K562 (cell line): Measurements from ENCODE around the gene ALDOC. TPM values are rescaled to one million over a fixed set of nuclear protein-coding genes. Genes with fewer than 3 reads are reported as not detected.

ENCODE experiments used
- BCL6 ChIP-seq: fragments of 250-450 bp; sonication (Bioruptor Pico); IDR thresholded peaks from 2 replicates; pipeline ENCODE4 v1.4.0; 2020
- ELF2 ChIP-seq: fragments of 250-450 bp; sonication (Bioruptor Pico); IDR thresholded peaks from 2 replicates; pipeline ENCODE4 v1.5.0; 2021; ENCODE audit warnings: mild to moderate bottlenecking
- EP300 ChIP-seq: IDR thresholded peaks from 2 replicates; pipeline ENCODE4 v1.6.1; 2012; ENCODE audit warnings: low read length, improper control_type of control experiment
- FIP1L1 ChIP-seq: fragments of 200-400 bp; formaldehyde crosslinking; IDR thresholded peaks from 2 replicates; pipeline ENCODE4 v1.6.1; 2018; ENCODE audit warnings: mild to moderate bottlenecking, low read depth, low read length; ENCODE audit not compliant: poor library complexity, severe bottlenecking
- FOXA1 ChIP-seq: fragments of 450-650 bp; IDR thresholded peaks from 2 replicates; pipeline ENCODE4 v1.6.1; 2016; ENCODE audit warnings: mild to moderate bottlenecking, borderline replicate concordance
- FOXP1 ChIP-seq: sonication (generic); formaldehyde crosslinking; IDR thresholded peaks from 2 replicates; pipeline ENCODE4 v1.8.0; 2022; ENCODE audit warnings: mild to moderate bottlenecking, missing genetic modification reagents
- HMBOX1 ChIP-seq: sonication (generic); IDR thresholded peaks from 2 replicates; pipeline ENCODE4 v1.6.1; 2016
- KLF6 ChIP-seq: fragments of 250-450 bp; sonication (Bioruptor Pico); IDR thresholded peaks from 2 replicates; pipeline ENCODE4 v1.4.0; 2020; ENCODE audit warnings: mild to moderate bottlenecking, moderate library complexity, borderline replicate concordance
- MXD1 ChIP-seq: fragments of 250-450 bp; sonication (Bioruptor Pico); IDR thresholded peaks from 2 replicates; pipeline ENCODE4 v1.8.0; 2021; ENCODE audit warnings: borderline replicate concordance, mild to moderate bottlenecking, moderate library complexity; ENCODE audit not compliant: poor library complexity, severe bottlenecking
- NUFIP1 ChIP-seq: fragments of 450-650 bp; IDR thresholded peaks from 2 replicates; pipeline ENCODE4 v1.6.1; 2018; ENCODE audit not compliant: partially characterized antibody
- RCOR1 ChIP-seq, 2 experiments: IDR thresholded peaks; 2 replicates each; pipeline ENCODE4 v1.6.1; 2012; ENCODE audit warnings: low read depth in 2 of 2, low read length in 2 of 2, borderline replicate concordance in 1 of 2, improper control_type of control experiment in 1 of 2
- SIN3B ChIP-seq: fragments of 450-650 bp; IDR thresholded peaks from 2 replicates; pipeline ENCODE4 v1.6.1; 2017; ENCODE audit warnings: low read depth, mild to moderate bottlenecking, moderate library complexity
- SRSF9 ChIP-seq: fragments of 200-400 bp; formaldehyde crosslinking; IDR thresholded peaks from 2 replicates; pipeline ENCODE4 v1.6.1; 2017; ENCODE audit warnings: low read depth, low read length, borderline replicate concordance
- STAT5B ChIP-seq: fragments of 250-450 bp; sonication (Bioruptor Pico); IDR thresholded peaks from 2 replicates; pipeline ENCODE4 v1.8.0; 2021; ENCODE audit warnings: mild to moderate bottlenecking, inconsistent platforms
- TRIM28 ChIP-seq: fragments of 450-650 bp; IDR thresholded peaks from 2 replicates; pipeline ENCODE4 v1.6.1; 2017
- ZNF695 ChIP-seq: fragments of 450-650 bp; formaldehyde crosslinking; IDR thresholded peaks from 2 replicates; pipeline ENCODE4 v1.4.0; 2020; ENCODE audit warnings: mild to moderate bottlenecking, moderate library complexity
- ZNF778 ChIP-seq: fragments of 450-650 bp; formaldehyde crosslinking; IDR thresholded peaks from 2 replicates; pipeline ENCODE4 v1.4.0; 2020; ENCODE audit warnings: mild to moderate bottlenecking, moderate library complexity
- polyA plus RNA-seq, 8 experiments: library from polyadenylated mRNA; depleted of rRNA in 4 of 8; stranded (reverse) in 5 of 8; unstranded in 3 of 8; fragments of >200 nt; fragmentation: Nextera tagmentation in 2 of 8; fragmentation: Illumina TruSeq in 1 of 8; extraction: Ambion mirVana in 2 of 8; extraction: Trizol in 1 of 8; gene quantifications; 2 replicates each; pipeline versions ENCODE4 v1.2.1 to v1.2.3, GENCODE V29; 2011 to 2014; ENCODE audit warnings: inconsistent platforms in 1 of 8, missing spikeins in 1 of 8
- total RNA-seq, 7 experiments: library from RNA; depleted of rRNA in 6 of 7; stranded (reverse); fragments of >200 nt in 6 of 7; fragmentation: Illumina TruSeq in 2 of 7; extraction: Trizol in 2 of 7; gene quantifications; 2 replicates each; pipeline versions ENCODE4 v1.2.1 to v1.2.3, GENCODE V29; 2011 to 2021; ENCODE audit warnings: low replicate concordance in 1 of 7
- TF ChIP-seq, protein P1 (sequence below), 3 experiments: fragments of 200-800 bp in 1 of 3; fragments of 250-450 bp in 1 of 3; fragments of 450-650 bp in 1 of 3; sonication (Bioruptor Pico) in 1 of 3; sonication (Bioruptor generic) in 1 of 3; formaldehyde crosslinking in 1 of 3; IDR thresholded peaks; 2 replicates each; pipeline versions ENCODE4 v1.6.1 to v1.8.0; 2016 to 2022; ENCODE audit warnings: mild to moderate bottlenecking in 2 of 3, missing genetic modification characterization in 2 of 3, missing compliant biosample characterization in 1 of 3, moderate library complexity in 1 of 3
- TF ChIP-seq, protein P2 (sequence below), 2 experiments: IDR thresholded peaks in 1 of 2; conservative IDR thresholded peaks in 1 of 2; 2 replicates each; pipeline ENCODE4 v1.6.1; 2016; ENCODE audit warnings: low read depth in 2 of 2, mild to moderate bottlenecking in 1 of 2, missing compliant biosample characterization in 1 of 2, missing genetic modification characterization in 1 of 2, moderate library complexity in 1 of 2

ALDOC gene
- total and polyA plus RNA-seq, 9 of the 15 experiments (the other 6 are each of a cell fraction or from before 2014, with no cell fraction given), result 43.2 to 263 (median 99.2) TPM

GRCh38 chr17:28571361-28572122 lies 5.2 kb downstream of the ALDOC start, which contains the start of gene PIGS (continued):
- no peak for TF ChIP-seq MXD1 (CRISPR knock-in tag)
- TF ChIP-seq SIN3B, result no peak
- TF ChIP-seq, protein P1, sequence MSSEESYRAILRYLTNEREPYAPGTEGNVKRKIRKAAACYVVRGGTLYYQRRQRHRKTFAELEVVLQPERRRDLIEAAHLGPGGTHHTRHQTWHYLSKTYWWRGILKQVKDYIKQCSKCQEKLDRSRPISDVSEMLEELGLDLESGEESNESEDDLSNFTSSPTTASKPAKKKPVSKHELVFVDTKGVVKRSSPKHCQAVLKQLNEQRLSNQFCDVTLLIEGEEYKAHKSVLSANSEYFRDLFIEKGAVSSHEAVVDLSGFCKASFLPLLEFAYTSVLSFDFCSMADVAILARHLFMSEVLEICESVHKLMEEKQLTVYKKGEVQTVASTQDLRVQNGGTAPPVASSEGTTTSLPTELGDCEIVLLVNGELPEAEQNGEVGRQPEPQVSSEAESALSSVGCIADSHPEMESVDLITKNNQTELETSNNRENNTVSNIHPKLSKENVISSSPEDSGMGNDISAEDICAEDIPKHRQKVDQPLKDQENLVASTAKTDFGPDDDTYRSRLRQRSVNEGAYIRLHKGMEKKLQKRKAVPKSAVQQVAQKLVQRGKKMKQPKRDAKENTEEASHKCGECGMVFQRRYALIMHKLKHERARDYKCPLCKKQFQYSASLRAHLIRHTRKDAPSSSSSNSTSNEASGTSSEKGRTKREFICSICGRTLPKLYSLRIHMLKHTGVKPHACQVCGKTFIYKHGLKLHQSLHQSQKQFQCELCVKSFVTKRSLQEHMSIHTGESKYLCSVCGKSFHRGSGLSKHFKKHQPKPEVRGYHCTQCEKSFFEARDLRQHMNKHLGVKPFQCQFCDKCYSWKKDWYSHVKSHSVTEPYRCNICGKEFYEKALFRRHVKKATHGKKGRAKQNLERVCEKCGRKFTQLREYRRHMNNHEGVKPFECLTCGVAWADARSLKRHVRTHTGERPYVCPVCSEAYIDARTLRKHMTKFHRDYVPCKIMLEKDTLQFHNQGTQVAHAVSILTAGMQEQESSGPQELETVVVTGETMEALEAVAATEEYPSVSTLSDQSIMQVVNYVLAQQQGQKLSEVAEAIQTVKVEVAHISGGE (CRISPR knock-in tag; IDR thresholded peaks at IDR 0.05), result peak; percentile 80 to 98 (median 85); a peak in 5 of 6 replicates
- TF ChIP-seq ELF2 (CRISPR knock-in tag), result peak; percentile 57; the same call in 1 of the 2 replicates
- TF ChIP-seq RCOR1 (IDR thresholded peaks at IDR 0.05; ENCODE audit: borderline replicate concordance in 1 of 2, low read depth in 2 of 2, low read length in 2 of 2), result peak in 1 of 2 experiments; percentile 46; a peak in 1 of 4 replicates
- no peak for TF ChIP-seq FOXP1 (CRISPR knock-in tag)
- TF ChIP-seq ZNF778 (CRISPR knock-in tag), result no peak
- no peak for TF ChIP-seq EP300
- no peak for TF ChIP-seq HMBOX1
- TF ChIP-seq FOXA1, result no peak
- no peak for TF ChIP-seq NUFIP1
- no peak for TF ChIP-seq STAT5B (CRISPR knock-in tag)
- no peak for TF ChIP-seq SRSF9
- no peak for TF ChIP-seq TRIM28
- no peak for TF ChIP-seq KLF6
- TF ChIP-seq FIP1L1, result no peak
- TF ChIP-seq, protein P2, sequence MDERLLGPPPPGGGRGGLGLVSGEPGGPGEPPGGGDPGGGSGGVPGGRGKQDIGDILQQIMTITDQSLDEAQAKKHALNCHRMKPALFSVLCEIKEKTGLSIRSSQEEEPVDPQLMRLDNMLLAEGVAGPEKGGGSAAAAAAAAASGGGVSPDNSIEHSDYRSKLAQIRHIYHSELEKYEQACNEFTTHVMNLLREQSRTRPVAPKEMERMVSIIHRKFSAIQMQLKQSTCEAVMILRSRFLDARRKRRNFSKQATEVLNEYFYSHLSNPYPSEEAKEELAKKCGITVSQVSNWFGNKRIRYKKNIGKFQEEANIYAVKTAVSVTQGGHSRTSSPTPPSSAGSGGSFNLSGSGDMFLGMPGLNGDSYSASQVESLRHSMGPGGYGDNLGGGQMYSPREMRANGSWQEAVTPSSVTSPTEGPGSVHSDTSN (CRISPR knock-in tag; IDR thresholded peaks at IDR 0.05; ENCODE audit: low read depth), result no peak
- TF ChIP-seq, protein P2 (tag; conservative IDR thresholded peaks at IDR 0.05; ENCODE audit: low read depth), result no peak
- TF ChIP-seq ZNF695, result no peak
- no peak for TF ChIP-seq BCL6 (CRISPR knock-in tag)
